Measurements from ENCODE around the gene PCGF5.
"Not testable (repeated sequence)": the region's sequence is repeated elsewhere in the genome, so short reads cannot be mapped to it uniquely, and the experiment has no call there.

DNA sequence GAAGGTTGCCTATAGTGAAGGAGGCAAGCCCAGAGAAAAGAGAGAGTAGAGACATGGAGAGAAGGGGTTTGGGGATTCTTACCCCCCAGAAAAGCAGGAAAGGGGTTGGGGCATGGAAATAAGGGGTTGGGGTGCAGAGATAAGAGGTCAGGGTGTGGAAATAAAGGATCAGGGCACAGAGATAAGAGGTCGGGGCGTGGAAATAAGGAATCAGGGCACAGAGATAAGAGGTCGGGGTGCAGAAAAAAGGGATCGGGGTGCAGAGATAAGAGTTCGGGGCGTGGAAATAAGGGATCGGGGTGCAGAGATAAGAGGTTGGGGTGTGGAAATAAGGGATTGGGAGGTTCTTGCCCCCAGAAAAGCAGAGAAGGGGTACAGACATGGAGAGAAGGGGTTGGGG is 85.5 kb downstream of the PCGF5 start:
- TF ChIP-seq, protein P1, sequence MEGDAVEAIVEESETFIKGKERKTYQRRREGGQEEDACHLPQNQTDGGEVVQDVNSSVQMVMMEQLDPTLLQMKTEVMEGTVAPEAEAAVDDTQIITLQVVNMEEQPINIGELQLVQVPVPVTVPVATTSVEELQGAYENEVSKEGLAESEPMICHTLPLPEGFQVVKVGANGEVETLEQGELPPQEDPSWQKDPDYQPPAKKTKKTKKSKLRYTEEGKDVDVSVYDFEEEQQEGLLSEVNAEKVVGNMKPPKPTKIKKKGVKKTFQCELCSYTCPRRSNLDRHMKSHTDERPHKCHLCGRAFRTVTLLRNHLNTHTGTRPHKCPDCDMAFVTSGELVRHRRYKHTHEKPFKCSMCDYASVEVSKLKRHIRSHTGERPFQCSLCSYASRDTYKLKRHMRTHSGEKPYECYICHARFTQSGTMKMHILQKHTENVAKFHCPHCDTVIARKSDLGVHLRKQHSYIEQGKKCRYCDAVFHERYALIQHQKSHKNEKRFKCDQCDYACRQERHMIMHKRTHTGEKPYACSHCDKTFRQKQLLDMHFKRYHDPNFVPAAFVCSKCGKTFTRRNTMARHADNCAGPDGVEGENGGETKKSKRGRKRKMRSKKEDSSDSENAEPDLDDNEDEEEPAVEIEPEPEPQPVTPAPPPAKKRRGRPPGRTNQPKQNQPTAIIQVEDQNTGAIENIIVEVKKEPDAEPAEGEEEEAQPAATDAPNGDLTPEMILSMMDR (IDR thresholded peaks at IDR 0.05) = not testable (repeated sequence)
- not testable (repeated sequence) for TF ChIP-seq POLR2AphosphoS5 (IDR thresholded peaks at IDR 0.05)
